K562 (cell line): ENCODE measurements around the gene MDH2. TPM values are rescaled to one million over a fixed set of nuclear protein-coding genes. Genes with fewer than 3 reads are reported as not detected.

Experiments
- ARID2 ChIP-seq: fragments of 450-650 bp; IDR thresholded peaks from 2 replicates; pipeline ENCODE4 v1.6.1; 2017; ENCODE audit warnings: antibody characterized with exemption, mild to moderate bottlenecking
- CBFA2T2 ChIP-seq: fragments of 450-650 bp; conservative IDR thresholded peaks from 2 replicates; pipeline ENCODE4 v1.6.1; 2017; ENCODE audit warnings: mild to moderate bottlenecking
- DNMT1 ChIP-seq: fragments of 450-650 bp; IDR thresholded peaks from 2 replicates; pipeline ENCODE4 v1.6.1; 2016; ENCODE audit warnings: antibody characterized with exemption, mild to moderate bottlenecking
- HMGN3 ChIP-seq: IDR thresholded peaks from 2 replicates; pipeline ENCODE4 v1.6.1; 2011; ENCODE audit warnings: borderline replicate concordance, low read depth, mild to moderate bottlenecking, mixed read lengths, low read length; ENCODE audit not compliant: insufficient read length; ENCODE audit errors: extremely low read depth
- KHSRP ChIP-seq: fragments of 450-650 bp; IDR thresholded peaks from 2 replicates; pipeline ENCODE4 v1.6.1; 2017
- MEF2D ChIP-seq: conservative IDR thresholded peaks from 2 replicates; pipeline ENCODE4 v1.6.1; 2016; ENCODE audit warnings: low read depth, missing genetic modification characterization, missing compliant biosample characterization
- NONO ChIP-seq, 2 experiments: fragments of 200-400 bp in 1 of 2; fragments of 450-650 bp in 1 of 2; formaldehyde crosslinking in 1 of 2; IDR thresholded peaks; 2 replicates each; pipeline ENCODE4 v1.6.1; 2017; ENCODE audit warnings: low read depth in 2 of 2, mild to moderate bottlenecking in 2 of 2, moderate library complexity in 2 of 2, low read length in 1 of 2
- NR2C2 ChIP-seq, 2 experiments: fragments of 200-800 bp in 1 of 2; sonication (Bioruptor generic) in 1 of 2; sonication (generic) in 1 of 2; formaldehyde crosslinking in 1 of 2; IDR thresholded peaks; 2 replicates each; pipeline versions ENCODE4 v1.6.1 to v1.8.0; 2016 to 2022; ENCODE audit warnings: mild to moderate bottlenecking in 1 of 2, missing compliant biosample characterization in 1 of 2, missing genetic modification characterization in 1 of 2, missing genetic modification reagents in 1 of 2
- POLR2AphosphoS2 ChIP-seq: IDR thresholded peaks from 2 replicates; pipeline ENCODE4 v1.6.1; 2012; ENCODE audit warnings: low read length, improper control_type of control experiment
- PTBP1 ChIP-seq: fragments of 200-400 bp; formaldehyde crosslinking; IDR thresholded peaks from 2 replicates; pipeline ENCODE4 v1.6.1; 2017; ENCODE audit warnings: low read depth, low read length
- SIN3A ChIP-seq, 2 experiments: fragments of 150-350 bp in 1 of 2; IDR thresholded peaks; 2 replicates each; pipeline ENCODE4 v1.6.1; 2011 to 2016; ENCODE audit warnings: borderline replicate concordance in 2 of 2, low read depth in 2 of 2, low read length in 2 of 2, mild to moderate bottlenecking in 2 of 2, moderate library complexity in 2 of 2; ENCODE audit not compliant: control insufficient read depth in 1 of 2
- SMARCA4 ChIP-seq: fragments of 450-650 bp; IDR thresholded peaks from 2 replicates; pipeline ENCODE4 v1.6.1; 2016
- SPI1 ChIP-seq: IDR thresholded peaks from 2 replicates; pipeline ENCODE4 v1.6.1; 2011; ENCODE audit warnings: low read depth, low read length, control low read depth, borderline replicate concordance
- SRSF3 ChIP-seq: fragments of 200-400 bp; formaldehyde crosslinking; IDR thresholded peaks from 2 replicates; pipeline ENCODE4 v1.6.1; 2016; ENCODE audit warnings: mild to moderate bottlenecking, low read length, moderate library complexity; ENCODE audit not compliant: insufficient read depth
- STAT5A ChIP-seq: IDR thresholded peaks from 2 replicates; pipeline ENCODE4 v1.6.1; 2012; ENCODE audit warnings: low read length, inconsistent platforms, borderline replicate concordance
- YY1 ChIP-seq, 3 experiments: IDR thresholded peaks; 2 replicates each; pipeline ENCODE4 v1.6.1; 2011; ENCODE audit warnings: low read length in 2 of 3, mild to moderate bottlenecking in 2 of 3, moderate library complexity in 2 of 3, borderline replicate concordance in 1 of 3, control low read depth in 1 of 3, low read depth in 1 of 3; ENCODE audit not compliant: insufficient read depth in 3 of 3, insufficient replicate concordance in 2 of 3, control insufficient read depth in 1 of 3, insufficient read length in 1 of 3; ENCODE audit errors: extremely low read depth in 1 of 3
- ZNF174 ChIP-seq: fragments of 250-450 bp; sonication (Bioruptor Pico); IDR thresholded peaks from 2 replicates; pipeline ENCODE4 v1.4.0; 2020; ENCODE audit warnings: mild to moderate bottlenecking
- ZNF551 ChIP-seq: fragments of 250-450 bp; sonication (Bioruptor Pico); IDR thresholded peaks from 2 replicates; pipeline ENCODE4 v1.5.0; 2021; ENCODE audit warnings: mild to moderate bottlenecking, moderate library complexity
- ZNF583 ChIP-seq: fragments of 250-450 bp; sonication (Bioruptor Pico); IDR thresholded peaks from 2 replicates; pipeline ENCODE4 v1.4.0; 2020
- polyA plus RNA-seq, 8 experiments: library from polyadenylated mRNA; depleted of rRNA in 4 of 8; stranded (reverse) in 5 of 8; unstranded in 3 of 8; fragments of >200 nt; fragmentation: Nextera tagmentation in 2 of 8; fragmentation: Illumina TruSeq in 1 of 8; extraction: Ambion mirVana in 2 of 8; extraction: Trizol in 1 of 8; gene quantifications; 2 replicates each; pipeline versions ENCODE4 v1.2.1 to v1.2.3, GENCODE V29; 2011 to 2014; ENCODE audit warnings: inconsistent platforms in 1 of 8, missing spikeins in 1 of 8
- total RNA-seq, 7 experiments: library from RNA; depleted of rRNA in 6 of 7; stranded (reverse); fragments of >200 nt in 6 of 7; fragmentation: Illumina TruSeq in 2 of 7; extraction: Trizol in 2 of 7; gene quantifications; 2 replicates each; pipeline versions ENCODE4 v1.2.1 to v1.2.3, GENCODE V29; 2011 to 2021; ENCODE audit warnings: low replicate concordance in 1 of 7
- TF ChIP-seq, protein P1 (sequence below), 2 experiments: IDR thresholded peaks; 2 replicates each; pipeline ENCODE4 v1.6.1; 2011; ENCODE audit warnings: borderline replicate concordance in 1 of 2, control low read depth in 1 of 2, low read depth in 1 of 2, low read length in 1 of 2, mild to moderate bottlenecking in 1 of 2, mixed read lengths in 1 of 2, moderate library complexity in 1 of 2; ENCODE audit not compliant: insufficient read depth in 1 of 2, insufficient read length in 1 of 2, poor library complexity in 1 of 2, severe bottlenecking in 1 of 2; ENCODE audit errors: extremely low read depth in 1 of 2
- TF ChIP-seq, protein P2 (sequence below): sonication (generic); formaldehyde crosslinking; IDR thresholded peaks from 2 replicates; pipeline ENCODE4 v1.8.1; 2023; ENCODE audit warnings: mild to moderate bottlenecking, missing genetic modification reagents
- TF ChIP-seq, protein P3 (sequence below): fragments of 200-400 bp; formaldehyde crosslinking; IDR thresholded peaks from 2 replicates; pipeline ENCODE4 v1.6.1; 2017; ENCODE audit warnings: mild to moderate bottlenecking, low read depth, low read length, moderate library complexity

The MDH2 gene
- total and polyA plus RNA-seq, 9 of the 15 experiments (the other 6 are each of a cell fraction or from before 2014, with no cell fraction given), result 106 to 701 (median 242) TPM

DNA sequence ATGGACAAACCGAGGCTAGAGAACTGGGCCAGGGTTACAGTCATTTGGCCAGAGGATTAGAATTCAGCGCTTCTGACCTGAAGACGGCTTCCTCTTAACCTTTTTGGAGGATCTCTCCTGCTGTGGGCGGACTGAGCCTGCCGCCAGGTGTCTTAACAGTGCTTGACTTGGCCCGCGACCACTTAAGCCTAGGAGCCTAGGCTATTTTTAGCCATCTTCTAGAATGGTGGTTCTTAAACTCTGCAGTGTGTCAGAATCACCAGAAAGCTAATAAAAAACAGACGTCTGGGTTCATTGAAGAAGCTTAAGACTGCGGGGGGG lies 722 bp downstream of the MDH2 start (continued):
- TF ChIP-seq, protein P1, sequence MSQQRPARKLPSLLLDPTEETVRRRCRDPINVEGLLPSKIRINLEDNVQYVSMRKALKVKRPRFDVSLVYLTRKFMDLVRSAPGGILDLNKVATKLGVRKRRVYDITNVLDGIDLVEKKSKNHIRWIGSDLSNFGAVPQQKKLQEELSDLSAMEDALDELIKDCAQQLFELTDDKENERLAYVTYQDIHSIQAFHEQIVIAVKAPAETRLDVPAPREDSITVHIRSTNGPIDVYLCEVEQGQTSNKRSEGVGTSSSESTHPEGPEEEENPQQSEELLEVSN (IDR thresholded peaks at IDR 0.05; ENCODE audit: borderline replicate concordance in 1 of 2, extremely low read depth in 1 of 2, insufficient read depth in 1 of 2, insufficient read length in 1 of 2, low read depth in 1 of 2, low read length in 1 of 2, poor library complexity in 1 of 2, severe bottlenecking in 1 of 2), result no peak
- TF ChIP-seq POLR2AphosphoS2, result no peak
- TF ChIP-seq DNMT1, result no peak
- TF ChIP-seq STAT5A, result no peak
- TF ChIP-seq ZNF174 (CRISPR knock-in tag), result no peak
- TF ChIP-seq YY1 (IDR thresholded peaks at IDR 0.05; ENCODE audit: borderline replicate concordance in 1 of 3, control insufficient read depth in 1 of 3, extremely low read depth in 1 of 3, insufficient read depth in 3 of 3, insufficient read length in 1 of 3, insufficient replicate concordance in 2 of 3, low read depth in 1 of 3, low read length in 2 of 3), result peak in 1 of 3 experiments; percentile 39
- TF ChIP-seq PTBP1, result no peak
- no peak for TF ChIP-seq SRSF3
- TF ChIP-seq, protein P2, sequence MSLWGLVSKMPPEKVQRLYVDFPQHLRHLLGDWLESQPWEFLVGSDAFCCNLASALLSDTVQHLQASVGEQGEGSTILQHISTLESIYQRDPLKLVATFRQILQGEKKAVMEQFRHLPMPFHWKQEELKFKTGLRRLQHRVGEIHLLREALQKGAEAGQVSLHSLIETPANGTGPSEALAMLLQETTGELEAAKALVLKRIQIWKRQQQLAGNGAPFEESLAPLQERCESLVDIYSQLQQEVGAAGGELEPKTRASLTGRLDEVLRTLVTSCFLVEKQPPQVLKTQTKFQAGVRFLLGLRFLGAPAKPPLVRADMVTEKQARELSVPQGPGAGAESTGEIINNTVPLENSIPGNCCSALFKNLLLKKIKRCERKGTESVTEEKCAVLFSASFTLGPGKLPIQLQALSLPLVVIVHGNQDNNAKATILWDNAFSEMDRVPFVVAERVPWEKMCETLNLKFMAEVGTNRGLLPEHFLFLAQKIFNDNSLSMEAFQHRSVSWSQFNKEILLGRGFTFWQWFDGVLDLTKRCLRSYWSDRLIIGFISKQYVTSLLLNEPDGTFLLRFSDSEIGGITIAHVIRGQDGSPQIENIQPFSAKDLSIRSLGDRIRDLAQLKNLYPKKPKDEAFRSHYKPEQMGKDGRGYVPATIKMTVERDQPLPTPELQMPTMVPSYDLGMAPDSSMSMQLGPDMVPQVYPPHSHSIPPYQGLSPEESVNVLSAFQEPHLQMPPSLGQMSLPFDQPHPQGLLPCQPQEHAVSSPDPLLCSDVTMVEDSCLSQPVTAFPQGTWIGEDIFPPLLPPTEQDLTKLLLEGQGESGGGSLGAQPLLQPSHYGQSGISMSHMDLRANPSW, result no peak
- TF ChIP-seq, protein P3, sequence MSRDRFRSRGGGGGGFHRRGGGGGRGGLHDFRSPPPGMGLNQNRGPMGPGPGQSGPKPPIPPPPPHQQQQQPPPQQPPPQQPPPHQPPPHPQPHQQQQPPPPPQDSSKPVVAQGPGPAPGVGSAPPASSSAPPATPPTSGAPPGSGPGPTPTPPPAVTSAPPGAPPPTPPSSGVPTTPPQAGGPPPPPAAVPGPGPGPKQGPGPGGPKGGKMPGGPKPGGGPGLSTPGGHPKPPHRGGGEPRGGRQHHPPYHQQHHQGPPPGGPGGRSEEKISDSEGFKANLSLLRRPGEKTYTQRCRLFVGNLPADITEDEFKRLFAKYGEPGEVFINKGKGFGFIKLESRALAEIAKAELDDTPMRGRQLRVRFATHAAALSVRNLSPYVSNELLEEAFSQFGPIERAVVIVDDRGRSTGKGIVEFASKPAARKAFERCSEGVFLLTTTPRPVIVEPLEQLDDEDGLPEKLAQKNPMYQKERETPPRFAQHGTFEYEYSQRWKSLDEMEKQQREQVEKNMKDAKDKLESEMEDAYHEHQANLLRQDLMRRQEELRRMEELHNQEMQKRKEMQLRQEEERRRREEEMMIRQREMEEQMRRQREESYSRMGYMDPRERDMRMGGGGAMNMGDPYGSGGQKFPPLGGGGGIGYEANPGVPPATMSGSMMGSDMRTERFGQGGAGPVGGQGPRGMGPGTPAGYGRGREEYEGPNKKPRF, result no peak
- TF ChIP-seq MEF2D (tag), result no peak
- TF ChIP-seq ZNF551, result no peak
- TF ChIP-seq ARID2, result no peak
- TF ChIP-seq CBFA2T2, result no peak
- TF ChIP-seq HMGN3, result no peak
- no peak for TF ChIP-seq NONO (IDR thresholded peaks at IDR 0.05; ENCODE audit: low read depth in 2 of 2, low read length in 1 of 2)
- TF ChIP-seq SPI1, result 0 out of 2 replicates have a peak, but pooled peaks have one; percentile 34
- TF ChIP-seq KHSRP, result no peak
- TF ChIP-seq NR2C2 (CRISPR knock-in tag; IDR thresholded peaks at IDR 0.05), result no peak
- no peak for TF ChIP-seq NR2C2 (tag; IDR thresholded peaks at IDR 0.05)
- peak in 1 of 2 experiments; percentile 8; a peak in 1 of 4 replicates for TF ChIP-seq SIN3A (IDR thresholded peaks at IDR 0.05; ENCODE audit: borderline replicate concordance in 2 of 2, control insufficient read depth in 1 of 2, low read depth in 2 of 2, low read length in 2 of 2)
- TF ChIP-seq SMARCA4, result no peak
- no peak for TF ChIP-seq ZNF583
